GM21528 (cell line): ENCODE results near the gene RESP18.
A peak's percentile ranks its signal among the peaks of the same experiment; 100 is the strongest.
"Not testable (repeated sequence)": the region's sequence is repeated elsewhere in the genome, so short reads cannot be mapped to it uniquely, and the experiment has no call there.

Experiments used
- ATAC-seq: cut with Tn5 transposase; IDR thresholded peaks from one replicate; pipeline ENCODE4 v1.9.1; 2021; ENCODE audit warnings: mild to moderate bottlenecking, moderate library complexity; ENCODE audit not compliant: unreplicated experiment, low FRiP score

Gene RESP18

GRCh38 chr2:219325657-219326315 is 6.8 kb downstream of the RESP18 start:
- no peak for ATAC-seq

- no peak for ATAC-seq
Measured at GRCh38 chr2:219325136-219325535, 7.4 kb downstream of the RESP18 start.

GRCh38 chr2:219323434-219323833 is 9.1 kb downstream of the RESP18 start:
- no peak for ATAC-seq

GRCh38 chr2:219314804-219315468 is 17.6 kb downstream of the RESP18 start:
- no peak for ATAC-seq

- ATAC-seq = not testable (repeated sequence)
Measured at GRCh38 chr2:219312683-219313263, 19.8 kb downstream of the RESP18 start.

- no peak for ATAC-seq
Measured at GRCh38 chr2:219309278-219309677, 23.3 kb downstream of the RESP18 start, which contains the start of gene PTPRN. TSS of gene PTPRN (minus strand) at chr2:219309401. CDS start at chr2:219309332, 69 bp downstream.

- ATAC-seq = no peak
Measured at GRCh38 chr2:219308142-219309101, 24.1 kb downstream of the RESP18 start.

- ATAC-seq = no peak
Measured at GRCh38 chr2:219306047-219306446, 26.5 kb downstream of the RESP18 start.

- no peak for ATAC-seq
Measured at GRCh38 chr2:219304223-219304622, 28.3 kb downstream of the RESP18 start.

GRCh38 chr2:219302412-219302968 is 30.1 kb downstream of the RESP18 start:
- no peak for ATAC-seq

- no peak for ATAC-seq
Measured at GRCh38 chr2:219300022-219300421, 32.5 kb downstream of the RESP18 start.

- ATAC-seq = no peak
Measured at GRCh38 chr2:219299372-219299760, 33.2 kb downstream of the RESP18 start.

GRCh38 chr2:219298759-219299371 is 33.7 kb downstream of the RESP18 start:
- peak; percentile 56 for ATAC-seq

- ATAC-seq = no peak
Measured at GRCh38 chr2:219297766-219298456, 34.6 kb downstream of the RESP18 start.

GRCh38 chr2:219296631-219297391 is 35.7 kb downstream of the RESP18 start:
- no peak for ATAC-seq

GRCh38 chr2:219296142-219296541 is 36.4 kb downstream of the RESP18 start:
- ATAC-seq = no peak

GRCh38 chr2:219294356-219295351 is 37.9 kb downstream of the RESP18 start:
- peak; percentile 88 for ATAC-seq
